ENCODE data around the gene UBE3C.

UBE3C gene

DNA sequence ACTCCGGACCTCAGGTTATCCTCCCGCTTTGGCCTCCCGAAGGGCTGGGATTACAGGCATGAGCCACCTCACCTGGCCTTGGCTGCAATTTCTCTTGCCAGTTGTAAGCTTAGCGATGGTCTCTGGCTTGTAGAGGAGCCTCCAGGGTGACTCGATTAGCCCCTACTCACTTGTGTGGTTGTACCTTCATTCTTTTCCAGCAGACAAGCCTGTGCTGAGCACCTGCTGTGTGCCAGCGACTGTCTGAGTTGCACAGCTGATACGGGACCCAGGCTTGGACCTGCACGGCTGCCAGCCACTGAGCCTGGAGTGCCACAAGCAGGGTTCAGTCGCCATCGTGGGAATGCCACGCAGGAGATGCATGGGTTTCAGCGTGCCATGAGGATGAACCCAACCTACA, 156.0 kb downstream of the UBE3C start:
- peaks cover 31% of the 10 kb centered on the region for H3K4me1 ChIP-seq (ENCODE audit: control insufficient read depth, insufficient read depth, low read length)
- H3K4me3 ChIP-seq (ENCODE audit: low read length), result no peak overlapping the region
- H3K9me3 ChIP-seq (ENCODE audit: control insufficient read depth, low read length), result no peaks in the 10 kb centered on the region
- no peak overlapping the region for H3K9ac ChIP-seq (ENCODE audit: low read length)
- peaks cover 5% of the 10 kb centered on the region for H3K27me3 ChIP-seq (ENCODE audit: control insufficient read depth, insufficient read depth, low read length)
- H3K36me3 ChIP-seq (ENCODE audit: control insufficient read depth, insufficient read depth, low read length), result no peaks in the 10 kb centered on the region

- H3K4me3 ChIP-seq (ENCODE audit: low read length), result no peak overlapping the region
- no peaks in the 10 kb centered on the region for H3K9me3 ChIP-seq (ENCODE audit: control insufficient read depth, low read length)
- no peak overlapping the region for H3K9ac ChIP-seq (ENCODE audit: low read length)
- H3K36me3 ChIP-seq (ENCODE audit: control insufficient read depth, insufficient read depth, low read length), result no peaks in the 10 kb centered on the region
- H3K4me1 ChIP-seq (ENCODE audit: control insufficient read depth, insufficient read depth, low read length), result peaks cover 26% of the 10 kb centered on the region
- peaks cover 5% of the 10 kb centered on the region for H3K27me3 ChIP-seq (ENCODE audit: control insufficient read depth, insufficient read depth, low read length)
Observed at GRCh38 chr7:157295338-157295737, 156.6 kb downstream of the UBE3C start.

GRCh38 chr7:157297185-157297584, 158.5 kb downstream of the UBE3C start:
- Histone ChIP-seq H3K4me1 (ENCODE audit: control insufficient read depth, insufficient read depth, low read length) (peaks cover 20% of the 10 kb centered on the region), H3K9ac (ENCODE audit: low read length) (no peak overlapping the region), H3K4me3 (ENCODE audit: low read length) (no peak overlapping the region), H3K9me3 (ENCODE audit: control insufficient read depth, low read length) (no peaks in the 10 kb centered on the region), H3K36me3 (ENCODE audit: control insufficient read depth, insufficient read depth, low read length) (no peaks in the 10 kb centered on the region), H3K27me3 (ENCODE audit: control insufficient read depth, insufficient read depth, low read length) (peaks cover 5% of the 10 kb centered on the region)

DNA sequence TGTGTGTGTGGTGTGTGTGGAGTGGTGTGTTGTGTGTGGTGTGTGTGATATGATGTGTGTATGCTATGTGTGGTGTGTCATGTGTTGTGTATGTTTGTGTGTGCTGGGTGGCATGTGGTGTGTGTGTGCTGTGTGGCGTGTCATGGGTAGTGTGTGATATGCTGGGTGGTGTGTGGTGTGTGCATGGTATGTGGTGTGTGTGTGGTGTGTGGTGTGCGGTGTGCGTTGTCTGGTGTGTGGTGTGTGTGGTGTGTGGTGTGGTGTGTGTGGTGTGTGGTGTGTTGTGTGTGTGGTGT, 160.5 kb downstream of the UBE3C start:
- Histone ChIP-seq H3K27me3 (ENCODE audit: control insufficient read depth, insufficient read depth, low read length) (peaks cover 5% of the 10 kb centered on the region), H3K4me1 (ENCODE audit: control insufficient read depth, insufficient read depth, low read length) (peaks cover 4% of the 10 kb centered on the region), H3K36me3 (ENCODE audit: control insufficient read depth, insufficient read depth, low read length) (no peaks in the 10 kb centered on the region)

GRCh38 chr7:157299613-157300368, 161.1 kb downstream of the UBE3C start:
- no peaks in the 10 kb centered on the region for H3K9me3 ChIP-seq (ENCODE audit: control insufficient read depth, low read length)
- H3K4me3 ChIP-seq (ENCODE audit: low read length), result no peak overlapping the region
- H3K36me3 ChIP-seq (ENCODE audit: control insufficient read depth, insufficient read depth, low read length), result no peaks in the 10 kb centered on the region
- no peak overlapping the region for H3K9ac ChIP-seq (ENCODE audit: low read length)
- H3K27me3 ChIP-seq (ENCODE audit: control insufficient read depth, insufficient read depth, low read length), result peaks cover 3% of the 10 kb centered on the region
- H3K4me1 ChIP-seq (ENCODE audit: control insufficient read depth, insufficient read depth, low read length), result peaks cover 4% of the 10 kb centered on the region

More for the DNA sequence above, 160.5 kb downstream of the UBE3C start:
- H3K9me3 ChIP-seq (ENCODE audit: control insufficient read depth, low read length), result no peaks in the 10 kb centered on the region
- no peak overlapping the region for H3K4me3 ChIP-seq (ENCODE audit: low read length)
- H3K9ac ChIP-seq (ENCODE audit: low read length), result no peak overlapping the region

- no peaks in the 10 kb centered on the region for H3K9me3 ChIP-seq (ENCODE audit: control insufficient read depth, low read length)
- no peaks in the 10 kb centered on the region for H3K36me3 ChIP-seq (ENCODE audit: control insufficient read depth, insufficient read depth, low read length)
- H3K27me3 ChIP-seq (ENCODE audit: control insufficient read depth, insufficient read depth, low read length), result no peaks in the 10 kb centered on the region
- H3K4me1 ChIP-seq (ENCODE audit: control insufficient read depth, insufficient read depth, low read length), result peaks cover 4% of the 10 kb centered on the region
- no peak overlapping the region for H3K9ac ChIP-seq (ENCODE audit: low read length)
- no peak overlapping the region for H3K4me3 ChIP-seq (ENCODE audit: low read length)
Observed at GRCh38 chr7:157300369-157300825, 161.7 kb downstream of the UBE3C start.

- Histone ChIP-seq H3K4me1 (ENCODE audit: control insufficient read depth, insufficient read depth, low read length) (peaks cover 4% of the 10 kb centered on the region), H3K9me3 (ENCODE audit: control insufficient read depth, low read length) (no peaks in the 10 kb centered on the region), H3K27me3 (ENCODE audit: control insufficient read depth, insufficient read depth, low read length) (no peaks in the 10 kb centered on the region), H3K36me3 (ENCODE audit: control insufficient read depth, insufficient read depth, low read length) (no peaks in the 10 kb centered on the region), H3K4me3 (ENCODE audit: low read length) (no peak overlapping the region), H3K9ac (ENCODE audit: low read length) (no peak overlapping the region)
Observed at GRCh38 chr7:157301610-157302120, 162.9 kb downstream of the UBE3C start.

- H3K4me3 ChIP-seq (ENCODE audit: low read length), result no peak overlapping the region
- H3K9me3 ChIP-seq (ENCODE audit: control insufficient read depth, low read length), result no peaks in the 10 kb centered on the region
- no peak overlapping the region for H3K9ac ChIP-seq (ENCODE audit: low read length)
- H3K4me1 ChIP-seq (ENCODE audit: control insufficient read depth, insufficient read depth, low read length), result no peaks in the 10 kb centered on the region
- no peaks in the 10 kb centered on the region for H3K36me3 ChIP-seq (ENCODE audit: control insufficient read depth, insufficient read depth, low read length)
- peaks cover 5% of the 10 kb centered on the region for H3K27me3 ChIP-seq (ENCODE audit: control insufficient read depth, insufficient read depth, low read length)
Observed at GRCh38 chr7:157306846-157307838, 168.4 kb downstream of the UBE3C start.

GRCh38 chr7:157309988-157310668, 171.4 kb downstream of the UBE3C start:
- no peak overlapping the region for H3K4me3 ChIP-seq (ENCODE audit: low read length)
- H3K27me3 ChIP-seq (ENCODE audit: control insufficient read depth, insufficient read depth, low read length), result peaks cover 5% of the 10 kb centered on the region
- no peaks in the 10 kb centered on the region for H3K36me3 ChIP-seq (ENCODE audit: control insufficient read depth, insufficient read depth, low read length)
- H3K9me3 ChIP-seq (ENCODE audit: control insufficient read depth, low read length), result no peaks in the 10 kb centered on the region
- no peaks in the 10 kb centered on the region for H3K4me1 ChIP-seq (ENCODE audit: control insufficient read depth, insufficient read depth, low read length)
- H3K9ac ChIP-seq (ENCODE audit: low read length), result no peak overlapping the region

- no peak overlapping the region for H3K9ac ChIP-seq (ENCODE audit: low read length)
- H3K4me3 ChIP-seq (ENCODE audit: low read length), result no peak overlapping the region
- H3K27me3 ChIP-seq (ENCODE audit: control insufficient read depth, insufficient read depth, low read length), result peaks cover 5% of the 10 kb centered on the region
- no peaks in the 10 kb centered on the region for H3K9me3 ChIP-seq (ENCODE audit: control insufficient read depth, low read length)
- H3K36me3 ChIP-seq (ENCODE audit: control insufficient read depth, insufficient read depth, low read length), result no peaks in the 10 kb centered on the region
- no peaks in the 10 kb centered on the region for H3K4me1 ChIP-seq (ENCODE audit: control insufficient read depth, insufficient read depth, low read length)
Observed at GRCh38 chr7:157310676-157311185, 172.0 kb downstream of the UBE3C start.

GRCh38 chr7:157312941-157313340, 174.2 kb downstream of the UBE3C start:
- H3K4me3 ChIP-seq (ENCODE audit: low read length), result no peak overlapping the region
- no peaks in the 10 kb centered on the region for H3K4me1 ChIP-seq (ENCODE audit: control insufficient read depth, insufficient read depth, low read length)
- H3K27me3 ChIP-seq (ENCODE audit: control insufficient read depth, insufficient read depth, low read length), result peaks cover 5% of the 10 kb centered on the region
- no peaks in the 10 kb centered on the region for H3K36me3 ChIP-seq (ENCODE audit: control insufficient read depth, insufficient read depth, low read length)
- H3K9ac ChIP-seq (ENCODE audit: low read length), result no peak overlapping the region
- H3K9me3 ChIP-seq (ENCODE audit: control insufficient read depth, low read length), result no peaks in the 10 kb centered on the region
